ENCODE data around the gene MX2. TPM values are rescaled to one million over a fixed set of nuclear protein-coding genes. Genes with fewer than 3 reads are reported as not detected.

The MX2 gene
- total and polyA plus RNA-seq, 2 of the 4 experiments (the other 2 are of a cell fraction), result 0.53 to 0.54 TPM

- no peaks in the 10 kb centered on the region for H3K9me3 ChIP-seq (ENCODE audit: control insufficient read depth, insufficient read depth, low read length)
- H2AFZ ChIP-seq (replicated peaks; ENCODE audit: low read length, poor library complexity), result no peak overlapping the region
- H4K20me1 ChIP-seq (ENCODE audit: insufficient read depth, low read length), result no peaks in the 10 kb centered on the region
- intact Hi-C loops (cut with micrococcal nuclease), result no loop called here
- in situ Hi-C loops (cut with MboI; ENCODE audit: low sequenced_read_pairs), result no loop called here
- no peak for ATAC-seq (ENCODE audit: low read depth)
- WGBS, 2 experiments (ENCODE audit: extremely low coverage in 2 of 2, insufficient read length in 1 of 2), result 90% methylated on average over 2 of the region's 16 CpGs; no CpG with 5 or more reads in 1 of the 2 experiments
- H3K18ac ChIP-seq (ENCODE audit: low read depth, low read length), result no peak overlapping the region
- ChIA-PET CTCF (no interaction called here), POLR2A (ENCODE audit: unreplicated experiment) (no interaction called here)
- no peak overlapping the region for H3K4ac ChIP-seq (ENCODE audit: low read depth, low read length)
- no peaks in the 10 kb centered on the region for H3K4me1 ChIP-seq (ENCODE audit: control insufficient read depth, insufficient read depth, low read length)
- no peak overlapping the region for H4K8ac ChIP-seq (ENCODE audit: low read depth in 2 of 2, low read length in 2 of 2)
- peaks cover 2% of the 10 kb centered on the region; the same call in 1 of the 2 replicates for H3K27me3 ChIP-seq (ENCODE audit: control insufficient read depth, insufficient read depth, low read length)
- no peaks in the 10 kb centered on the region for H3K36me3 ChIP-seq (ENCODE audit: control insufficient read depth, insufficient read depth, low read length)
- H2BK20ac ChIP-seq (ENCODE audit: low read depth, low read length), result no peak overlapping the region
- no peak overlapping the region for H3K9ac ChIP-seq (ENCODE audit: low read depth, low read length)
- no peaks in the 10 kb centered on the region for H3K9me1 ChIP-seq (ENCODE audit: insufficient read depth, low read length)
- no peak overlapping the region for H2BK120ac ChIP-seq (ENCODE audit: low read depth, low read length)
- H3K27ac ChIP-seq (ENCODE audit: insufficient read depth, low read length), result no peak overlapping the region
- no peak overlapping the region for H2BK15ac ChIP-seq (ENCODE audit: low read depth, low read length)
- no peak overlapping the region for H3K4me3 ChIP-seq (ENCODE audit: insufficient read depth, low read depth, low read length)
- no peak overlapping the region for H3K23ac ChIP-seq (ENCODE audit: low read depth, low read length)
- H3K79me1 ChIP-seq (ENCODE audit: low read depth in 1 of 2, low read length in 2 of 2), result no peaks in the 10 kb centered on the region
- no peak for TF ChIP-seq RAD21 (IDR thresholded peaks at IDR 0.05; ENCODE audit: low read length)
- TF ChIP-seq FOS (IDR thresholded peaks at IDR 0.05; ENCODE audit: low read depth, low read length), result no peak
- TF ChIP-seq RFX5 (IDR thresholded peaks at IDR 0.05; ENCODE audit: low read depth, low read length), result no peak
- TF ChIP-seq BHLHE40 (IDR thresholded peaks at IDR 0.05; ENCODE audit: low read depth, low read length), result no peak
- TF ChIP-seq MAFK (IDR thresholded peaks at IDR 0.05; ENCODE audit: low read depth, low read length), result no peak
- TF ChIP-seq NFE2L2 (IDR thresholded peaks at IDR 0.05; ENCODE audit: low read depth, low read length), result no peak
- no peak for TF ChIP-seq CEBPB (IDR thresholded peaks at IDR 0.05; ENCODE audit: low read depth, low read length)
- TF ChIP-seq CHD1 (IDR thresholded peaks at IDR 0.05; ENCODE audit: low read depth, low read length), result no peak
- no peak for TF ChIP-seq CTCF (conservative IDR thresholded peaks at IDR 0.05; ENCODE audit: low read depth, low read length)
- no peak for TF ChIP-seq USF2 (IDR thresholded peaks at IDR 0.05; ENCODE audit: low read depth, low read length)
- TF ChIP-seq RCOR1 (IDR thresholded peaks at IDR 0.05; ENCODE audit: insufficient replicate concordance, low read length), result no peak
- TF ChIP-seq MAZ (IDR thresholded peaks at IDR 0.05; ENCODE audit: borderline replicate concordance, low read depth, low read length), result no peak
- no peak overlapping the region for H3K56ac ChIP-seq (ENCODE audit: extremely low read depth, insufficient read depth, low read length)
- no peak overlapping the region for H4K5ac ChIP-seq (ENCODE audit: low read depth, low read length)
- H2AK9ac ChIP-seq (replicated peaks; ENCODE audit: low read depth, low read length, poor library complexity), result no peak overlapping the region
- DNase-seq, result no peak
- H3K14ac ChIP-seq (replicated peaks; ENCODE audit: low read depth, low read length), result no peak overlapping the region
- dilution Hi-C loops (cut with HindIII; ENCODE audit: low sequenced_read_pairs, unreplicated experiment), result no loop called here
- H2AK5ac ChIP-seq (ENCODE audit: low read depth, low read length), result no peak overlapping the region
- no peak overlapping the region for H3K4me2 ChIP-seq (ENCODE audit: low read depth, low read length)
- no TSS peak for BruUV-seq (replicated peaks)
- H2BK5ac ChIP-seq (ENCODE audit: low read depth, low read length, poor library complexity, severe bottlenecking), result no peak overlapping the region
- H4K91ac ChIP-seq (ENCODE audit: insufficient read depth, low read depth, low read length), result no peak overlapping the region
These were observed 37.0 kb downstream of the MX2 start for GRCh38 chr21:41398831-41399230.
